NCI-H146 treated with DMSO at 0.1 percent for 48 hours (cell line): ENCODE measurements around the gene PLEKHO1.
A peak's percentile ranks its signal among the peaks of the same experiment; 100 is the strongest.
"Not testable (repeated sequence)": the region's sequence is repeated elsewhere in the genome, so short reads cannot be mapped to it uniquely, and the experiment has no call there.

Experiments
- DNase-seq: peaks from one replicate; lab custom pipeline; 2025; ENCODE audit not compliant: unreplicated experiment; lab: John Stamatoyannopoulos, UW

Gene PLEKHO1, protein sequence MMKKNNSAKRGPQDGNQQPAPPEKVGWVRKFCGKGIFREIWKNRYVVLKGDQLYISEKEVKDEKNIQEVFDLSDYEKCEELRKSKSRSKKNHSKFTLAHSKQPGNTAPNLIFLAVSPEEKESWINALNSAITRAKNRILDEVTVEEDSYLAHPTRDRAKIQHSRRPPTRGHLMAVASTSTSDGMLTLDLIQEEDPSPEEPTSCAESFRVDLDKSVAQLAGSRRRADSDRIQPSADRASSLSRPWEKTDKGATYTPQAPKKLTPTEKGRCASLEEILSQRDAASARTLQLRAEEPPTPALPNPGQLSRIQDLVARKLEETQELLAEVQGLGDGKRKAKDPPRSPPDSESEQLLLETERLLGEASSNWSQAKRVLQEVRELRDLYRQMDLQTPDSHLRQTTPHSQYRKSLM

DNA sequence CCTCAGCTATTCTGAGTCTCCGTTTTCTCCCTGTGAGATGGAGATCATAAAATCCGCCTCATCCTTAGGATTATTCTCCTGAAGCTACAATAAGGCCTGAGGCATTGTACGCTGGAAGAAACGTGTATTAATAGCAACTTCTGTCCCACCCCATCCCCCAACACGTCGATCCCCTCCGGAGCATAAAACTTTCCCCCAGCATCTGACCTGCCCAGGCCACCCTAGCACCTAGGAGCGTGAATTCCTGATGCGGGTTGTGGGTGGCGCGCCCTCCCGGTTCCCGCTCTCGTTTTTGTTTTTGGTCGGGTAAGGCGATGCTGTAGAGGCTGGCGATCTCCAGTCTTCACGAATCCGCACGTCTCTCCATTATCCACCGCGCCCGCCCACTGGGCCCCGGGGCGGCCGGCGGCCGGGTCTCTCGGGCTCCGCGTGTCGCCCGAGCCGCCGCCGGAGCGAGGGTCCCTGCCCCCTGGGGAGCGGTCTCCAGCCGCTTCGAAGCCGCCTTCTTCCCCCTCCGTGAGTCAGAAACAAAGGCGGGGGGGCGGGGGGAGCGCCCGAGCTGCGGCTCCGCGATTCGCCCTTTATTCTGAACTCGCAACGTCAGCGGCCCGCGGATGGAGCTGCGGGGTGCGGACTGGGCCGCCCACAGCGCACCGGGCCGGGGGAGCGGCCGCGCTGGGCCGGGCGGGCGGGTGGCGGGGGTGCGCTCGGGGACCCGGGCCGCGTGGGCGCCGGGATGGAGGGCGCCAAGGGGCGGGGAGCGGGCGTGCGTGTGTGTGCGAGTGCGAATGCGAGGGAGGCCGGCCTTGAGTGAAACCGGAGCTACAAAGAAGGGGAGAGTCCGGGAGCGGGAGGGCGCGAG, at the start of gene PLEKHO1:
PLEKHO1 (plus strand) TSS at position 646 of the 862 bp plus-strand sequence. CDS start 342 bp downstream, outside the sequence.
- peak; percentile 44 for DNase-seq

DNA sequence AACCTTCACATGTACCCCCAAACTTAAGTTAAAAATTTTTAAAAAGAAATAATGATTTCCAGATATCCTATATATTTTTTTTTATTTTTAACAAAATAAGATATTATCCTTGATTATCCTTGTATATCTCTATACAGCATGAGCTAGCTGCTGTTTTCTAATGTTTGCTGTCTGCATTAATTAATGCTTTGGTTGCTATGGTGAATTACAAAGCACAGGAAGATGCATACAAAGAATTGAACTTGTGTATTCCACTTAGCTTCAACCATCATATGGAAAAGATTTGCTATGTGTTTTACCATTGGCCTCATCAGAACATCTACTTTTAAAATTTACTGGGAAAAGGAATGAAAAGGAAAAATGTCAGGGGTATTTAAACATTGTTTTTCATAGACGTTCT, 46.7 kb upstream of the PLEKHO1 start:
- DNase-seq, result peak; percentile 29

DNA sequence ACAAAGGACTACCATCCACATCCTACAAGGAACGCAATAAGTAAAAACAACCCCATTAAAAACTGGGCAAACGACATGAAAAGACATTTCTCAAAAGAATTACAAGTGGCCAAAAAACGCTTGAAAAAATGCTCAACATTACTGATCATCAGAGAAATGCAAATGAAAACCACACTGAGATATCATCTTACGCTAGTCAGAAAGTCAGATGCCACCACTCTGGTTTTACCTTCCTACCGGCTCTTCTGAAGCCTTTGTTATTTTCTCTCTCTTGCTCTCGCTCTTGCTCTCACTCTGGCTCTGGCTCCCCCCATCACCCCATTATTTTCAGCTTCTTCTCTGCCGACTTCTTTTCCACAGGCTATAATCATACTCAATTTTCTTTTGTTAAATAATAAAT, 43.4 kb upstream of the PLEKHO1 start:
- DNase-seq, result no peak

DNA sequence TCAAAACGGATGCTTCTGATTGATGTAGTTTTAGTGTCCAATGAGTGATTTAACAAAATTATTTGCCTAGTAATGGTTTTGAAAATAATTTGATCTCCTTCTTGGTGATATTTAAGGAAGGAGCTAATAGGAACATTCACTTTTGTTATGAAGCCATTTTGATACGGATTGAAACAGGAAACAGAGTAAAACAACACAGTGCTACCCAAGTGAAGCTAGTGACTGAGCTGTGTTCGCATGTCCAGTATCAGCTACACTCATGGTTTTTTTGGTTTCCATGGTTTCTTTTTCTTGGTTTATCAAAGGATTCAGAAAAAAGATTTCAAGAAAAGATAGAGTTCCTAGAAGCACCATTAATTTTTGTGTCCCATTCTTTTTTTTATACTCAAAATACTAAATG, 40.1 kb upstream of the PLEKHO1 start:
- DNase-seq, result no peak

DNA sequence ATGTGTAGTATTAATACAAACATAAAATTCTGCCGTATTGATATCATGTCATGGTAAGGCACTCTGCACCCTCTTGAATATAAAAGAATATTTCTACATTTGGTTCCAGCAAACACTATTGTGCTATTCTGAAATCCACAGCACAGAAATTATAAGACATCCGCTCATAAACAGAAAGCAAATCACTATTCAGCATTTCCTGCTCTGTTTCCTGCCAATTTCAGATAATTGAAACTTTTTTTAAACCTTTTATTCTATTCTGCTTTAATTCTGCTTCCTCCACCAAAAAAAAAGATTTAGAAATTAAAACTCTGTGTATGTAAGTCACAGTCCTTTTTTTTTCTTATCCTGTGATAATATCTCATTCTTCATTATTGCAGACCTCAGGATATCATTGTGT, 39.6 kb upstream of the PLEKHO1 start:
- DNase-seq, result no peak

DNA sequence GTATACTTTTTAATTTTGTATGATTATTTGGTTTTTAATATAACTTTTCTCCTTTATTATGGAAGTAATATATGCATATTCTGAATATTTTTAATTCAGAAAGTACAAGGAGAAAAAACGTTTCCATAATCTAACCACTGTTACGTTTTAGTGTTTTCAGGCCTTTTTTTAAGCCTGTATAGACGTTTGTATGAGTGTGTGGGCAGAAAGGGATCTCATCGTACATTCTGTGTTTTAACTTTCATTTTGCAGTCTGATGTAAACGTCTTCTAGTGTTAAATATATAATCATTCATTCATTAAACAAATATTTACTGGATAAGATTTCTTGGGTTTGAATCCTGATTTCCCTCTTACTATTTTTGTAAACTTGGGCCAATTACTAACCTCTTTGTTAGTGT, 38.0 kb upstream of the PLEKHO1 start:
- DNase-seq, result no peak

DNA sequence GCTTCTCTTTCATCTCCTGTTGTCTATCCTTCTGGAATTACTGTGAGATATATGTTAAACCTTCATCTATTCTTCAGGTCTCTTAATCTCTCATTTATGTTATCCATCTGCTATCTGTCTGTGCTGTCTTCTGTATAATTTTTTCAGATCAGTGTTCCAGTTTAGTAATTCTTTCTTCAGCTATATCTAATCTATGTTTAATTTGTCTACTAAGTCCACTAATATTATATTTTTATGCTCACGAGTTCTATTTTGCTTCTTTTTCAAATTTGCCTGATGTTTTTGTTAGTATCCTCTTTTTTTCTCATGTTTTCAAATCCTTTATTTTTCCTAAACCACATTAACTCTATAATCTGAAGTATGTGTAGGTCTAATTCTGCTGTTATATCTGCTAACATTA, 34.6 kb upstream of the PLEKHO1 start:
- no peak for DNase-seq

DNA sequence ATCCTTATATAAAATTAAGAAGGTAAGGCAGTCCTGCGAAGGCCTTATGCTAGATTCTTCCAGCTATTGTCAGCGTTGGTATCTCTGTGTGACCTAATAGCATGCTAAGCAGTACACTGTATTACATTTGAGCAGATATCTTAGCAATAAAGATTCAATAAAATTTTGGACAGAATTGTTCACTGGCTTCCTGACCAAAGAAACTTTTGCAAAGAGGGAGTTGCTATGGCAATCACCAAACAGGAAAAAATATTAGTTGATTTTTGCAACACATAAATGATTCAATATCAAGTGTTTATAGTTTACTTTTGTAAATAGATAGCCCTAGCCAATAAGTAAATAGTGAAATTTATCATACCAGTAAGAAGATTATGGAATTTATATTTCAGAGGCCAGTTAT, 31.0 kb upstream of the PLEKHO1 start:
- no peak for DNase-seq

DNA sequence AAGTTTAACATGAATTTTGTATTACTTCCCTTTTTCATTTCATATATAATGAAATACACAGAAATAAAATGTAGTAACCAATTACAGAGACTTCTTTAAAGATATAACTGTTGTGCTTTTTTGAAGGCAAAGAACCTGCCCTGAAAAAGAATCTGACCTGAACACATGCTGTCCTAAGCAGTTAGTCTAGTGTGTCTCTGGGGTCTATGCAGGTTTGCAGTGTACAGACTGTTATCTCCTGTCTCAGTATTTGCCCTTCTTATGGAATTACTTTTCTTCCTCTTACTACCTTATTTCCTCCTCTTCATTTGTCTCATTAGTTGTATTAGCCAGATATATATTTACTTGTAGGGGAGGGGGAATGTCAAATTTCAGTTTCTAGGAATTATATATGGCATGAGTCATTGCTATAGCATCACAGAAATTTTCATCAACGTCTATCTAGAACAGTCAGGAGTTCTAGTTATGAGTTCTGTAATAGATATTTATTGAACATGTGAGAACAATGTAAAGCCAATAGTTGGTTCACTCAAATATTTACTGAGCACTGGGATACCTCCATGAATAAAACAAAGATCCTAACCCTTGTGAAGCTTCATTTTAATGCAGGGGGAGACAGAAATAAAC, 28.4 kb upstream of the PLEKHO1 start:
- peak; percentile 5 for DNase-seq

DNA sequence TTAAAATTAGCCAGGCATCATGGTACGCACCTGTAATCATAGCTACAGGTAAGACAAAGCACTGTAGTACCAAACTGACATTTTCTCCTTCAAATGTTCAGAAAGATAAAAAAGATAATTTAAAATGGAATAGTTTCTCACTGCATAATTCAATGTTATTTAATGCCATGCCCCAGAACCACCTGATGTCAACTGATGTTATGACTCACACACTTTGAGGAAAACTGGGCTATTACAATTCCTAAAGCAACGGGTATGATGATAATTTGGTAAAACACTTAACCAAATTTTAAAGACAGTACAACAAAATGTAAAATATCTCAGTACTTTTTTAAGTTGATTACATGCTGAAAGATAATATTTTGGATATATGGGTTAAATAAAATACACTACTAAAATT, 22.9 kb upstream of the PLEKHO1 start:
- DNase-seq, result no peak

DNA sequence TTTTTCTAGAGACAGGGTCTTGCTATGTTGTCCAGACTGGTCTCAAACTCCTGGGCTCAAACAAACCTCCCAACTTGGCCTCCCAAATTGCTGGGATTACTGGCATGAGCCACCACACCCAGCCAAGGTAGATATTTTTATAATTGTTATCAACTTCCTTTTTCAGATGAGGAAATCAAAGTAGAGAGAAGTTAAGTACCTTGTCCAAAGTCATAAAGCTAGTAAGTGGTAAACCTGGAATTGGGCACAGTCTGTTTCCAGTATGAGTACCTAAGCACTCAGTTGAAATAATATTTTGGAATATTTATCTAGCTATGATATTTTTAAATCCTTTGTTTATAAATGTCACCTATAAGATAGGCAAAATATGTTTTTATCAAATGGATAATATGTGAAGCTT, 22.3 kb upstream of the PLEKHO1 start:
- no peak for DNase-seq

DNA sequence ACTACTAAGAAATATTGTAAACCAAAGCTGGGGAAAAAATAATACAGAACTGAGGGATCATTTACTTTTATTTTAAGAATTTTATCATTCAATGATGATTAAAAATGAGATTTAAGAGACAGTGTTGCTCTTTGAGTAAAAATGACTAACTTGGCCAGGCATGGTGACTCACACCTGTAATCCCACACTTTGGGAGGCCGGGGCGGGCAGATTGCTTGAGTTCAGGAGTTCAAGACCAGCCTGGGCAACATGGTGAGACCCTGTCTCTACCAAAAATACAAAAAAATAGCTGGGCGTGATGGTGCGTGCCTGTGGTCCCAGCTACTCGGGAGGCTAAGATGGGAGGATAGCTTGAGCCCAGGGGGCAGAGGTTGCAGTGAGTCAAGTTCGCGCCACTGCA, 21.8 kb upstream of the PLEKHO1 start:
- no peak for DNase-seq

DNA sequence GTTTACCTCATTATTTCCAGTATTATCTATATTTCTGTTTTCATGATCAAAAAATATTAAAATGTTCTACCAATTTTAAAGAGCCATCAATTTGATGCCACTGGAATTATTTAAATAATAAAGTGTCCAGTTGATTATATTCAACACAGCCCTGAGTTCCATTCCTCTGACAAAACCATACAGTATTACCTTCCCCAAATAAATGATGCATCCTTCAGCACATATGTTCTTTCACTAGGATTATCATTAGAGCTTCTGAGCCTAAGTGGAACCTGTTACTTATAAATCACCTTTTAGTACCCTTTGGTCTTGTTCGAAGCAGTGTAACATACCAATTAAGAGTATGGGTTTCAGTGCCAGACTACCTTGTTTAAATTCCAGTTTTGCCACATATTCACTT, 17.3 kb upstream of the PLEKHO1 start:
- DNase-seq, result no peak

DNA sequence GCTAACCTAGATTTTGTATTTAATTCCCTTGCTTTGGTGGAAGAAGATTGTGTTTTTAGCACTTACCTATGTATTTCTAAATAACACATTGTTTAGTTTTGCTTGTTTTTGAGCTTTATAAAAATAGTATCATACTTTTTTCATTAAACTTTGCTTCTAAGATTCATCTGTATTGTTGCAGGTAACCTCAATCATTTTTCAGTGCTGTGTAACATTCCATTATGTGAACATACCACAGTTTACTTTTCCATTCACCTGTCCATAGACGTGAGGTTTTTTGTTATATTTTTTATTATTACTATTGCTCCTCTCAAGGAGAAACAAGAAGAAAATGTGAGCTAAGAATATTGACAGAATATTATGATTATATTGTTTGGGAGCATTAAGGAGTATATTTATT, 15.2 kb upstream of the PLEKHO1 start:
- no peak for DNase-seq

DNA sequence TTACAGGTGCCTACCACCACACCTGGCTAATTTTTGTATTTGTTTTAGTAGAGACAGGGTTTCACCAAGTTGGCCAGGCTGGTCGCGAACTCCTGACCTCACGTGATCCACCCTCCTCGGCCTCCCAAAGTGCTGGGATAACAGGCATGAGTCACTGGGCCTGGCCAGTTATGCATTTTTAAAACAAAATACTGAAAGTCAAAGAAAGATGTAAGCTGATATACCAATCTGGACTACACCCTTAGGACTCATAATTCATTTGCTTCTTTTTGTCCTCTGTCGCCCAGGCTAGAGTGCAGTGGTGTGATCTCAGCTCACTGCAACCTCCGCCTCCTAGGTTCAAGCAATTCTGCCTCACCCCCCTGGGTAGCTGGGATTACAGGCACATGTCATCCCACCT, 14.3 kb upstream of the PLEKHO1 start:
- DNase-seq, result not testable (repeated sequence)

DNA sequence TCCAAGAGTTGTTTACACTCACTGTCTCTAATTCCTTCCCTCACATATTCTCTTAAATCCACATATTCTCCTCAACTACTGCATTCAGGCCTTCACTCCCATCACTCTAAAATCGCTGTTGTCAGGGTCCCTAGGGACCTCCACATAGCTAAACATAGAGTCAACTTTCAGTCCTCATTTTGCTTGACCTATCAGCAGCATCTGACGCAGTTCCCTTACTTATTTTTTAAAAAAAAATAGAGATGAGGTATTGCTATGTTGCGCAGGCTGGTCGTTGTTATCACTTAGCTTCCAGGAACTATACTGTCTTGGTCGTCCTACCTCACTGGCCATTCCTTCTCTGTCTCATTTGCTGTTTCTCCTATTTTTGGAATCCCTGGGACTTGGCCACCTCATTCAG, 11.7 kb upstream of the PLEKHO1 start:
- no peak for DNase-seq

DNA sequence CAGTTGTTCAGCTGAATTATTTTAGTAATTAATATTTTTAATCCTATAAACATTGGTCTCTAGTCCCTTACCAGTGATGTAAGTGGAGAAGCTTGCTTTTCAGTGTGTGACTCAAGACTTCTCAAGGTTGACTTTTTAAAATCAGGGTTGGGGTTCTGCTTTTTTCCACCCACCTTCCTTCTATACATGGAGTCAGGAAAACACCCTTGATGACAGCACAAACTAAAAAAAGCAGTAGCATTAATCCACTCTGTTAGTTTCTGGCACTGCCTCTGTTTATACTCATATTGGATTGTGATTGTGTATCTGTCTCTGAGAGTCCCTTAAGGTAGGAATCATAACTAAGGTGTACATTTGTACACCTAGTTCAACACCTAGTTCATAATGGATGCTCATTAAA, 8.3 kb upstream of the PLEKHO1 start:
- DNase-seq, result no peak

DNA sequence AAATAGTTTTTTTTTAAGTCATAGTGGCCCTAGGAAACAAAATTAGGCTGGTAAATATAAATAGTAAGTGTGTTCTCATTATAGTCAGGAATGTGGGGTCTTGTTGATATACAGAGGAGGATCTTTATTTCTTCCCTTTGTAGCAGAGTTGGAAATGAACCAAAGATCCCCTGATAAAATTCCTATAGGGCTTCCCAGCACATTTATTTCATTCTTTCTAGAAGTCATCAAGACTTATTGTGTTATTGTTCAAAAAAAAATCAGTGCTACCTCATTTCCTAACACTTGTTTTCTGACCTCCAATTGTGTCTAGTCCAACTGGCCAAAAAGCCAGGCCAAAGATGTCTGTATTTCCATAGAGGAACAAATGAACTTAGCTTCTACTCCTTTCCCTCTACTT, 7.6 kb upstream of the PLEKHO1 start:
- DNase-seq, result no peak

DNA sequence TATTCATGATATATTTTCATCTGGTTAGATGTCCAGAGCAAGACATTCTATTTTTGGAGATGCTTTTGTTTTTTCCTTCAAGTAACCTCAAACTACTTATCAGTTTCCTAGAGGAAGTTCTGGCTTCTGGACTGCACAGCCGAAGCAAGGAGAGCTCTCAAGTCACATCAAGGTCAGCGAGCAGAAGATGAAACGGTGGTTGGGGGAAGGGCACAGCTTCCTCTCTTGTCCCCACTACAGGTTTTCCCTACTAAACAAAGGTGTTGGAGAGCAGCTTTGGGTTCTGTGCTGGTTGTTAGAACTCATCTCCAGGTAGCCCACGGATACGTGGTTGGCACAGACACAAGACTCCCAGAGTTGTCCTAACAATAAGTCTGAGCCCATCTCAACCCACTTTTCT, 5.1 kb upstream of the PLEKHO1 start:
- no peak for DNase-seq

DNA sequence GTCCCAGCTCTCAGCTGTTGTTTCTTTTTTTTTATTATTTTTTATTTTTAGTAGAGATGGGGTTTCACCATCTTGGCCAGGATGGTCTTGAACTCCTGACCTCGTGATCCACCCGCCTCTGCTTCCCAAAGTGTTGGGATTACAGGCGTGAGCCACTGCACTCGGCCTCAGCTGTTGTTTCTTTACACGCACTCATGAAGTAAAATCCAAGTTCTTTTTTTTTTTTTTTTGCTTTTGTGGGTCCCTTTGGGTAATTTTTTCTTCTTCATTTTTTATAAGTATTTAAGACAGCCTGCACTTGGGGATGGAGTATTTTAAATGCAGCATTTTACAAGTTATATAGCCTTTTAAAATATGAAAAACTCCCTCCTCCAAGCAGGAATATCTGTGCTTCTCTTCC, 3.7 kb upstream of the PLEKHO1 start:
- DNase-seq, result not testable (repeated sequence)

DNA sequence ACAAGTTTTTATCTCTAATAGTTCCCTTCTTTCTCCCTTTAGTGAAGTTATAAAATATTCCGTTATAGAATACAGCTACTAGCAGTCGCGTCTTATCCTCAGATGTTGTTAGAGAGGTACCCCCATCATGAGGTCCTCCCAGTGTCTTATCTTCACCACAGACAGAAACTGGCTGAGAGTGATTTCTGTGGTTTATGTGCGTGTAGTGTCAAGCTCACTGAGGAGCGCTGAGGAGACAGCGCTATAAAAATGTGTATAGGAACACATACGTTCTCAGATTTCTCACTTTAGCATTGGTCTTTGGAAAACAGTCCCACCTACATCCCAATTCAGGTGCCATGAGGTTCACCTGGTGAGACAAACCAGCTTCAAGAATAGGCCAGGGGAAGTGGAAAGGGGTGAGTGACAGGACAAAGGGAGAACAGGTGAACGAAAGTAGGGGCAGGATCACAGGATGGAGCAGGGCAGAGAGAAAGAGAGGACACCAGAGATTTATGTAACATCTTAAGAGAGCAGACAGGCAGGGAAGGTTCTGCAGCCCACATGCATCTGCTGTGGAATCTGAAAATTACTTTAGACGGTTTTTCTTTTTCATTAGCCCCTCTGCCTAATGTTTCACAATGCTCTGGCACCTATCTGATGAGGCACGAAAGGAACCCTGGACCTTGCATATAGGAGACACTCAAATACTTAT, 2.7 kb upstream of the PLEKHO1 start:
- DNase-seq, result no peak
